ENCODE measurements around the gene ROBO4.

Gene ROBO4

DNA sequence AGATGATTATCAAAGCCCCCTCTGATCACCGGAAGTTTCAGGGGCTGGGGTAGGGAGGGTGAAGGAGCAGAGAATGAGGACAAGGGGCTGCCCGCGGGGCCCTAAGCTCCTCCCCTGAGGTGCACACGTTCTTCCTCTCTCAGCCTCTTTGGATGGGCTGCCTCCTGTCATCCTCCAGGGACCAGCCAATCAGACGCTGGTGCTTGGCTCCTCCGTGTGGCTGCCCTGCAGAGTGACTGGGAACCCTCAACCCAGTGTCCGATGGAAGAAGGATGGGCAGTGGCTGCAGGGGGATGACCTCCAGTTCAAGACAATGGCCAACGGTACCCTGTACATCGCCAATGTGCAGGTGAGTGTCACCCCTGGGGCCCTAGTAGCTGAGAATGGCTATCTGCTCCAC lies 24.9 kb downstream of the ROBO4 start:
- no peak for DNase-seq (ENCODE audit: low spot score)

DNA sequence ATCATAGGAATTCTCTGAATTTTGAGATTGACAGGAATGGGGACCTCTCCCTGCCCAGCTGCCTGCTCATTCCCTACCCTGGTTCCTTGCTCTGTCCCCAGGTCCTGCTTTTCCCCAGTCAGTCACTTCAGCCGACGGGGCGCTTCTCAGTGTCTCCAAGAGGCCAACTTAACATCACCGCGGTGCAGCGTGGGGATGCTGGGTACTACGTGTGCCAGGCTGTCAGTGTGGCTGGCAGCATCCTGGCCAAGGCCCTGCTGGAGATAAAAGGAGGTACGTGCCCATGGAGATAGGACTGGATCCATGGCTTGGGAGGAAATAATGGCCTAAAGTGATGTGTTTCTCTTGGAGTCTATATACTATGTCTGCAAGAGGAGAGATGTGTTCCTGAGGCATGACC lies 25.4 kb downstream of the ROBO4 start:
- no peak for DNase-seq (ENCODE audit: low spot score)

DNA sequence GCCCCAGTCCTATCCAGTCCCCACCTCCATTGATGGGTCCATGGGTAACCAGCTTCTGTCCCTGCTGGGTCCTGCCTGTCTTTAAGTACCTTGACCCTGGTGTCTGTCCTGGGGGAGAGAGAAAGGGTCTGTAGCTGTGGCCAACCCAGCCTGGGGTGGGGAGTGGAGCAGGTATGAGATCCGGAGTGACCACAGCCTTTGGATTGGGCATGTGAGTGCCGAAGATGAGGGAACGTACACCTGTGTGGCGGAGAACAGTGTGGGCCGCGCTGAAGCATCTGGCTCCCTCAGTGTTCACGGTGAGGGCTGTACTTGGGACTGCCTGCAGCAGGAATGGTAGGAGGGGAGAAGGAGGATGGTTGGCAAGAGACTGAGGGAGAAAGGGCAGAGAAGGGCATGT lies 27.2 kb downstream of the ROBO4 start:
- DNase-seq (ENCODE audit: low spot score) = no peak

DNA sequence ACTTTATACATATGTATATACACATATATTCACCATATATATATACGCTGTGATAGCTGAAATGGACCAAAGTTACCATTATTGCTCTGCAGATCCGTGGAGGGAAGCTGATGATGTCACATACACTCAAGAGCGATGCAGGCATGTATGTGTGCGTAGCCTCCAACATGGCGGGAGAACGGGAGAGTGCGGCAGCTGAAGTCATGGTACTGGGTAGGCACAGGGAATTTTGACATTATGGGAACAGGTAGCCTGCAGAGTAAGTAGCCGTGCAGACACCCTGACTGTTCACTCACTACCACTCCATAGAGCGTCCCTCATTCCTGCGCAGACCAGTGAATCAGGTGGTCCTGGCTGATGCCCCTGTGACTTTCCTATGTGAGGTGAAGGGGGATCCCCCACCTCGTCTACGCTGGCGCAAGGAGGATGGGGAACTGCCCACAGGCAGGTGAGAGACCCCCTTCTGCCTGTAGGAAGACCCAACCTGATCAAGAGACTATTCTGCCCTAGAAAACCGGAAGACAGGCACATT lies 27.7 kb downstream of the ROBO4 start:
- no peak for DNase-seq (ENCODE audit: low spot score)

DNA sequence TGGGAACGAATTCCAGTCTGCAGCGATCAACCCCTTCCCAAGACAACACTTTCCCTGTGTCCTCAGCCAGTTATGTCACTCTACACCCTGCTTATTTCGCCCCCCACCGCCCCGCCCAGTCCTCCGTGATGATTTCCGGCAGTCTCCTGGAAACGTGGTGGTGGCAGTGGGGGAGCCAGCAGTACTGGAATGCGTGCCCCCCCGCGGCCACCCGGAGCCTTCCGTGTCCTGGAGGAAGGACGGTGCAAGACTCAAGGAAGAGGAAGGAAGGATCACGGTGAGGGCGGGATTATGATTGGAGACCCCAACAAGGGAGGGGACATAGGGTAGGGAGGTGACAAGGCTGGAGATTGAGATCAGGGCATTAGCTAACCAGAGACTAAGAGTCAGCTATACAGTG lies 28.3 kb downstream of the ROBO4 start:
- DNase-seq (ENCODE audit: low spot score) = no peak

DNA sequence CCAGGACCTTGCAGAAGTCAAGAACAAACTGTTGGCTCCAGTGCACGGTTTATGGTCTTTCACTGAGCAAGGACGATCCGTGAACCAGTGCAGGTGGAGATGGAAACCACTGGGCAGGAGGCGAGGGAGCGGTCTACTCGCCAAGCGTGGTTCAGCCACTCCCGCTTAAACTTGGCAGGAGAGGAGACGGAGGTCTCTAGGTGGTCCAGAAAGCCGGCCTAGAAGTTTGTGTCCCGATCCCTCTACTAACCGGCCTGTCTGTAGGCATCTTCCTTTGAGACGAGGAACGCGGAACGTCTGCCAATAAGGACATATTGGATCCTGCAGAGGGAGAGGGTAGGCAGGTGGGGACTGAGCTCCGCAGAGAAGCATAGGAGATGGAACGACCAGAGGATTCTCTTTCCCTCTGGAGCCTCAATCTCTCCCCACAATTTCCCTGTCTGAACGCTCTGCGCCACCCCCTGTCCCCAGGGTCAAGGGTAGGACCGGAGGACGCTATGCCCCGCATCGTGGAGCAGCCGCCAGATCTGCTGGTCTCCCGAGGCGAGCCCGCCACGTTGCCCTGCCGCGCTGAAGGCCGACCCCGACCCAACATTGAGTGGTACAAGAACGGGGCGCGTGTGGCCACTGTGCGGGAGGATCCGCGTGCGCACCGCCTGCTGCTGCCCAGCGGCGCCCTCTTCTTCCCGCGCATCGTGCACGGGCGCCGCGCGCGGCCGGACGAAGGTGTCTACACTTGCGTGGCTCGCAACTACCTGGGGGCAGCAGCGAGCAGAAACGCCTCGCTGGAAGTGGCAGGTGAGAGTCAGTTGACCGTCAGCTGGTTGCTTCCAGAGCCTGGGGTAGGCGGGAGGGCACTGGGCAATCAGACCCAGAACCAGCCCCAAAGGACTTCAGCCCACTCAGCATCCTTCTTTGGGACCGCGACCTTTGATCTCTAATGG lies 29.1 kb downstream of the ROBO4 start:
- DNase-seq (ENCODE audit: low spot score) = no peak

DNA sequence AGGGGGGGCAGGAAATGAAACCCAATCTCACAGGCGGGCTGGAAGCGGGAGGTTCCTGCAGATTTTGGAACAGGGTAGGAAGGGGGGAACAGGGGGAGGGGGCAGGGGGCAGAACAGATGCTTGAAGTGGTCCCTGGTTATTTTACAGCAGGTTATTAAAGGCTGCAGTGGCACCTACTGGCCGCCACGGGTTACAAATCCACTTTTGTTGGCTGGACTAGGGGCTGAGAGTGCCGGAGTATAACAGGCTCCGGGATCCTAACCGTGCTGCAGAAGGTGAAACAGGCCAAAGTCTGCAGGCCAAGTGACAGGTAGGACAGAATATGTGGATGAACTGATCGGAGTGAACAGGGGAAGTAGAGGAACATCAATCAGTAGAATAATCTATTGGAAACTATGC lies 30.0 kb downstream of the ROBO4 start:
- peak; percentile 72 for DNase-seq (ENCODE audit: low spot score)

DNA sequence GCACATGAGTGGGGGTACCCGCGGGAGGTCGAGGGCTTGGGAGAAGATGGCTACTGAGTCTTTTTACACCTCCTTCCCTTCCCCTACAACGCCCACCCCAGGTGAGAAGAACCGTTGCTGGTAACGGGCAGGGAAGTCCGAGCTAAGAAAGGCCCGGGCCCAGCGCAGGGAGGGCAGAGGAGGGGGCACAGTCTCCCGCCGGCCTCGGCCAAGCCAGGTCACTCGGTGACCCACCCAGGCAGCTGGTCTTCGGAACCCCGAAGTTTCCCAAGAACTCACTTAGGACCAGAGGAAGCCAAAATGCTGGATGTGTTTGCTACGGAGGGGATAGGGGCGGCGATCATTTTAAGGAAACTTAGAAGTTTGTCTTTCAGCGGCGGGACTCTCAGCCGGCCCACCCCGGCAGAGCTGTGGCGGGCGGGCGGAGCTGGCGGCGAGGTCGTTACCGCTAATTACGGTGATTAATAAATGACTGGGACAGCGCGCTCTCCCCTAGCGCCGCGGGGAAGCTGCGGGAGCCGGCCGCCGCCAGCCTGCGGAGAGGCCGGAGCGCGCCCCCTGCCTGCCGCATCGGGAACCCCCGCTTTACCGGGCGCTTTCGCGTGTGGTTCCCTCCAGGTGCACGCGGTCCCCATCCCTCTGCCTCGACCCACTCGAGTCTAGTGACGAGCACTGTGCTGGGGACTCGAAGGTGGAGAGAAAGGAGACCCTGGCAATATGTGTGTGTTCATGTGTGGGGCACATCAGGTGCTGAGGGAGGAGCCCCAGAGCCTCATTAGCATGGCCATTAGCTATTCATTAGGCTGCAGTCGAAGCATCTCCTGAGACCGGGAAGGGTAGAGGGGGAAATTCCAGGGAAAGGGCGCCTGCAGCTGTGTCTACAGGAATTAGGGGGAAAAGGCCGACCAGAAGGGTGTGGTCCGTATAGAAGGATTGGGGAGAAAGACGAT lies 31.5 kb downstream of the ROBO4 start:
- peak; percentile 86 for DNase-seq (ENCODE audit: low spot score)

DNA sequence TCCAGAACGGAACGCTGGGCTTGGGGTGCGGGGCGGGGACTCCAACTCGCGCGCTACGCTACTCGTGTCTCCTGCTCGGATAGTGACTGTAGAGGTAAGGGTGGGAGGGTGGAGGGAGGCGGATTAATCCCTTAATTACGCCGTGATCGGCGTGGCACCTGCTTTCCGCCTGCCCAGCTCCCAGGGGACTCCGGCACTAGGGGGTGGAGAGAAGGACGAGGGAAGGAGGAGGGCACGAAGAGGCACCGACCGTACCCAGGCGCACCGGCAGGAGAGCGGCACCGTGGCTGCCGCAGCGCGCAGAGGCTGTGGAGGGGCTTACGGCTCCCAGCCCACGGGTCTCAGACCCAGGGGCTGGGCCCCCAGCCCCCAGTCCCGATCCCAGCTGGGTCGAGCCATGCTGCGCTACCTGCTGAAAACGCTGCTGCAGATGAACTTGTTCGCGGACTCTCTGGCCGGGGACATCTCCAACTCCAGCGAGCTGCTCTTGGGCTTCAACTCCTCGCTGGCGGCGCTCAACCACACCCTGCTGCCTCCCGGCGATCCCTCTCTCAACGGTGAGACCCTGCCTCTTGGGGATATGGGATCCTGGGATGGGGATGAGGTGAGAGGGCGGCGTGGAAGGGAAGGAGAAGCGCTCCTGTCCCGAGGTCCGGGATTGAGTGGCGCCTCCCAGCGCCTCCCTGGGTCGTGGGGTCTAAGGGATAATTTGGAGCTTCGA lies 32.3 kb downstream of the ROBO4 start, which contains the start of gene ROBO3:
Gene ROBO3 (plus strand): TSS at position 252 of the 721 bp plus-strand sequence. CDS start 146 bp downstream, at position 398.
- no peak for DNase-seq (ENCODE audit: low spot score)

DNA sequence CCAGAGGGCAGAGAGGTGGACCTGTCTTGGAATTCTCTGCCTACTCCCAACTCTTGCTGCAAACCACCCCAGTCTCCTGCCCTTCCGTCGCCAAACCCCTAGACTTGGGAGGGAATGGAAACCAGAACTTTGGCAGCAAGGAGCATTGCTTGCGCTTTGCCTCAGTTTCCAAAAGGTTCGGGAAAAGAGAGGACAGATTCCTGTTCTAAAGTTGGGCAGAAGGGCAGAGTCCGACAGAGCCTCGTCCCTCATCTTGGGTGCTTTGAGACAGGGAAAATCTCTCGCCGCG lies 32.8 kb downstream of the ROBO4 start:
- DNase-seq (ENCODE audit: low spot score) = no peak

DNA sequence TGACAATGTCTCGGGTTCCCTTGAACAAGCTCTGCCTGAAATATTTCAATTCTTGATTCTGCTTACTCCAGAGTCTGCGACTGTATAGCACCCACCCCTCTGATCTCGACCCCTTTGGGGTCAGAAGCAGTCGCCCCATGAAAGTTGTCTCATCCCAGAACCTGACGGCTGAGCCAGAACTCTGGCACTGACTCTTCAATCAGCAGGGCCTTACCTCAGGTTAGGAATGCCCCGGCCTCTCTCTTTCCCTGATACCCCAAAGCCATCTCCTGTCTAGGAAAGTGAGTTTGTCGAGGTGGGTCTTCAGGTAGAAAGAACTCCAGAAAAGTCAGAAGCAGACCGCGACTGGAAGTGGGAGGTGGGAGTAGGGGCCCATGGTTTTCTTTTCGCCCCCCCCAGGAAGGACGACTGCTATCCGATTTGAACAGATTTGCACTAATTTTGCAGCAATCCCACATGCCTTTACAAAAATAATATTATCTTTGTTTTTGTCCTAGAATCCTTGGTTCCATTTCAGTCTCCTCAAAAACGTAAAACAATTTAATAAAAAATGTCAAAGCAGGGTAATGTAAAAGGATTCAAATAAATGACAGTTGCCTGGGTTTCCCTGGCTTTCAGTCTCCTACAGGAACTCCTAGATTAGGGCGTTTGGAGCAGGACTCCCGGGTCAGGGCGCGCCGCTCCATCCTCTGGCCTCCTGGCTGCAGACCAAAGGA lies 33.3 kb downstream of the ROBO4 start:
- no peak for DNase-seq (ENCODE audit: low spot score)

DNA sequence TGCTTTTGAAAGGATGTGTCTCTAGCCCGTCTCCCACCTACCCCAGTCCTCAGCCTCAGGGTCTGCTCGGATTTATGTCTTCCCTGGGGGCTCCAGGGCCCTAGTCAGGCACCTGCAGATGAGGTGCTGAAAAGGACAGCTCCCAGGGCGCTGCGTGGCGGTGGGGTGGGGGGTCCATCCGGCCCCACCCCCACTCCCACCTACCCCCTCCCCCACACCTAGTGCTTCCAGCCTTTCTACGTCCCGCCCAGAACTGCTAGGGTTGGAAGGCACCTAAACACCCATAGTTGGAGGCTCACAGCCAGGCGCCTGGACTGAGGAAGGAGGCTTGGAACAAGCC lies 33.9 kb downstream of the ROBO4 start:
- no peak for DNase-seq (ENCODE audit: low spot score)

DNA sequence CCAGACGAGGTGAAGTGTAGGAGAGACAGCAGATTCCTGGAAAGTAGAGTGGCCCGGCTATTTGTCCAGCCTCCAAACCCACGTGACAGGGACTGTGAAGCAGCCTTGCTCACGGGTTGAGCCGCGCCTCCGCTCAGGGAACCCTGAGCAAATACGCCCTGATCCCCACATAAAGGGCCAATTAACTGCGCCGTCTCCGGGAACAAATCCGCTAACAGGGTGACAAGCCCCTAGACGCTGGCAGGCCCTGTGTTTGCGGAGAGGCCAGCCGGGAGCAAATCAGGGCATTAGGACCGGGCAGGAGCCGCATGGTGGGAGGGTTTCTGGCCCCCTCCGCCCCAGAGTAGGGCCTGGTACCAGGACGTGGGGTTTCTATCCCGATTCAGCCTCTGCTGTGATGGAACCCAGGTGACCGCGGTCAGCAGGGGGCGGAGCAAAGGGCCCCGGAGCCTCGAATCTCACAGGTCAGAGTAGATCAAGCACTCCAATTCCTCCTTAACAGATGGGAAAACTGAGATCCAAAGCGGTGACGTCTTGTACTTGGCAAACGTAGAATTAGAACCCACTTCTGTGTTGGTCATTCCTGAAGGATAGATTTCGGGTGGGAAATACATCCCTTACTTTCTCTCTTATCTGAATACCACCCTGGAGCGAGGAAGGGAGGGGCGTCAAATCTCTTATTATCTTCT lies 34.4 kb downstream of the ROBO4 start:
- DNase-seq (ENCODE audit: low spot score) = peak; percentile 78

DNA sequence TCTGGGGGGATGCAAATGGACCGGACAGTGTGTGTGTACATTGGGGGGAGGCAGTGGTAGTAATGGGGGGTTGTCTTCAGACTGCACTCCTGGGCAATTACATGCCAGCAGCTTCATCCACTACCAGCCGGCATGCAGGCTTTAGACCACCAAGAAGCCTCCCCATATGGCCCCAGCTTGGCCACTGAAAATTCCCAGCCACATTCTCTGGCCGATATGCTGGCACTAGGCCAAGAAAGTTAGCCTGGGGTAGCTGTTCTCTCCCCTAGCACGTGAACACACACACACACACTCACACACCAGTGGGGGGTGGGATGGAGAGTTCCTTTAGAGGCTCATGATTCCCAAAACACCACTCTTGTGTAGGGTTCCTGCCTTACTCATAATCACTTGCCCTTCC lies 36.0 kb downstream of the ROBO4 start:
- DNase-seq (ENCODE audit: low spot score) = no peak

DNA sequence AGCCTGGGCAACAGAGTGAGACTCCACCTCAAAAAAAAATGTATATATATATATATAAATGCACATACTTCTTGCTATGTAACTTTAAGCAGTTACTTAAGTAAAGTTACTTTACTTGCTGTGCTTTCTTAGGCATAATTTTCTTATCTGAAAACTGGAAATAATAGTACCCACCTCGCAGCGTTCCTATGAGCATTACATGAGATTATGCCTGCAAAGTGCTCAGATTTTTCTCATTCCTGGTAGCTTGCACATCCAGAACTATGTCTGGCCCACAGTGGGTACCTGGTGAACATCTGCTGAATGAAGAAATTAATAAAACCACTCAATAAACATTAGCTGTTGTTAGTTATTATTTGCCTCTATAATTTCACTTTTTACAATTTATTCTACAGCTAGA lies 38.5 kb downstream of the ROBO4 start:
- DNase-seq (ENCODE audit: low spot score) = no peak

DNA sequence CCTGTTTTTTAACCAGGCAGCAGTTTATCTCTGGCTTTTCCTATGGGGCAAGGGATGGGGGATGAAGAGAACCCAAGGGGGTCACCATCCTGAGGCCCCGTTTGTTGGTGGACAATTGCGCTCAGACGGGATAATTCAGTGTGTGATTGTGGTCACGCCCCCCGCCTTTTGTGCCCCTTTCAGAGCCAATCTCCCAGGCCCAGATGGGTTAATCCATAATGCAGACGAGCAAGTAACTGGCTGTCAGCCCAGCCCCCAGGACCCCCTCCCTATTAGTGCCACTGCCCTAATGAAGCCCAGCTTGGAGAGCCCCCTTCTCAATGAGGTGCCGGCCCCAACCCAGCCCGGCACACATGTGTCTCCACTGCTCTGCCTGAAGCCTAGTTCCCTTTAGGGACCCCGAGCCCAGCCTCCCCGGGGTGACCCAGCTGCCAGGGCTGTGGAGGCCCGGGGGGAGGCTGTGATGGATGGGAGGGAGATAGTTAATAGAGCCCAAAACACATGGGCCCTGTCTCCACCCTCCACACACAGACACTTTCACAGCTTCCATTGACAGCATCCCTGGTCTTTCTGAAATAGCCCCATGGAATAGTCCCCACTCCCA lies 51.5 kb downstream of the ROBO4 start:
- no peak for DNase-seq (ENCODE audit: low spot score)

DNA sequence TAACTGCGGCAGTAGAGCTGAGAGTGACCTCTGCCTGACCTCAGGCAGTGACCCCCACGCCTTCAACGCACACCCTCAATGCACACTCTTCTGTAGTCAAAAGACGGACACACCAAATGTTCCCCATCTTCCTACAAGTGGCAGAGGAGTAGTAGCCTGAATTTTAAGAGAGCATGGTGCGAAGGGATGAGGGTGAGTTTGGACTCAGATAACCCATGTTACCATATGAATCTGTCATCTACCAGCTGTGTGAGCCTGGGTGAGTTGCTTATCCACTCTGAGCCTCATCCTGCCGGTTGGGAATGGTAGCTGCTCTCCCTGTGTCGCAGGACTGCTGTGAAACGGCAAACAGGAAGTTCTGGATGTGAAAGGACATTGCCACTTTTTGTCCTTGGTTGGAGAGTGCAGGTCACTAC lies 53.0 kb downstream of the ROBO4 start:
- DNase-seq (ENCODE audit: low spot score) = no peak

DNA sequence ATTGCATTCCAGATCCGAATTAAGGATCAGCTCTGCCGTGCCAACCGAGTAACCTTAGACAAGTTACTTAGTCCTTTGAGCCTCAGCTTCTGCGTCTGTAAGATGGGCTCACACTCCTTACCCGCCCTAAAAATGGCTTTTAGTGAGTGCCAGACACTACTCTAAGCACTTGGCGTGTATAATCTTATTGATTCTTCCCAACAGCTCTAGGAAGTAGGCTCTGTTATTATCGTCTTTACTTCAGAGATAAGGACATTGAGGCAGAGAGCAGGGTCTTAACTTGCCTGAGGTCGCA lies 54.1 kb downstream of the ROBO4 start:
- no peak for DNase-seq (ENCODE audit: low spot score)

DNA sequence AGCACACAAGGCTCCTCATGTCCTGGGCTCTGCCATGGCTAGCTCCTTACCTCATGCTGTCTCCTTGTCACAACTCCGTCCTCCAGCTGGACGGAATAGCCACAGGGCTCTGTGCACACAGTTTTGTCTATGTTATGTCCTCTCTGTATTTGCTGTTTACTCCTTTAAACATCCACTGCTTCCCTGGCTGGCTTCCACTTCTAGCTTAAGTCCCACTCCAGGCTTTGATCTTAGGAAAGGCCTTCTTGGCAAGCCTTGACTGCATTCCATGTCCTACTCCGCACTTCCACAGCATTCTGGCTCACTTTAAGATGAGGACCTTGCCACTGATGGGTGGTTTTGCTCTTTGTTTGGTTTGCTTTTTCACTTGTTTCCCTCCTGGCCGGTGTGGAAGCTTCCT lies 55.4 kb downstream of the ROBO4 start:
- DNase-seq (ENCODE audit: low spot score) = no peak

DNA sequence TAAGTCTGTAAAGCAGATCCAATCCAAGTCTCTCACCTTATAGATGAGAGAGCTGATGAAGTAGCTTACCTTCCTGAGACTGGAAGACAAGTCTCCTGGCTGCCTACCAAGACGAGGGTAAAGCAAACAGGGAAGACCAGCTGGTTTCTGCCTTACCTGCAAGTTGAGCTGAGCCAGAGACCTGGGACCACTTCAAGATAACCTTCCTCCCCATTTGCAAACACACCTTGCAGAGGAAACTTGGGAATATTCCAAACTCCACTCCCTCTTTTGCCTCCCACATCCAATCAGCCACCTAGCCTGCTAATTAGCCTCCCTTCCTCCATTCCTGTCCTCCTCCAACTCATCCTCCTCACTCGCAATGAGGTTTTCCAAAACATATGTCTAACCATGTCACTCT lies 55.8 kb downstream of the ROBO4 start:
- no peak for DNase-seq (ENCODE audit: low spot score)

DNA sequence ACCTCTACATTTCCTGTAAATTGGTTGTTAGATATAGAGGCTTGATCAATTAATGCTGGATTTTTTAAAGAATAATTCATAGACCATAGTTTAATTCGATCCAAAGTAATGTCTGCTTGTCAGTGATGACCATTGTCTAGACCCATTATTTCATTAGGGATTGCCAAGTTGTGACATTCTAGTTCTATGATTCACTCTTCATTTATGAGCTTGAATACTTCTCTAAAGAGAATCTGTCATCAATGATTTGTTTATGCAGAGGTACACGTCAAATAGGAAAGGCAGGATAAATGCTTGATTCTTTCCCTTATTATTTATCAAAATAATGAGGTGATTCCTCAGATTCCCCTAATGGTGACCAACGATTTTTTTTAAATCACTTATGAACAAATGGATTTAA lies 56.5 kb downstream of the ROBO4 start:
- no peak for DNase-seq (ENCODE audit: low spot score)

Data from AG20443 (cell line).